Hematopoietic multipotent progenitor cell treated with erythropoietin and hydrocortisone succinate and interleukin-3 and kit ligand, for 17 days (in vitro differentiated cells): ENCODE measurements around the gene AGBL4.

Experiments
- DNase-seq: peaks from one replicate; pipeline ENCODE4 v3.0.0-alpha.2; 2015; ENCODE audit warnings: low spot score

AGBL4 gene

GRCh38 chr1:48644905-48645605, 1378.7 kb downstream of the AGBL4 start:
- no peak for DNase-seq

GRCh38 chr1:48644190-48644900, 1379.4 kb downstream of the AGBL4 start:
- no peak for DNase-seq

GRCh38 chr1:48643193-48643592, 1380.6 kb downstream of the AGBL4 start:
- DNase-seq: no peak

GRCh38 chr1:48640836-48641492, 1382.8 kb downstream of the AGBL4 start:
- no peak for DNase-seq

- DNase-seq: no peak
Measured at GRCh38 chr1:48629867-48630266, 1393.9 kb downstream of the AGBL4 start.

- DNase-seq: no peak
Measured at GRCh38 chr1:48627486-48627885, 1396.3 kb downstream of the AGBL4 start.

GRCh38 chr1:48619539-48619938, 1404.2 kb downstream of the AGBL4 start:
- no peak for DNase-seq

- no peak for DNase-seq
Measured at GRCh38 chr1:48617252-48617651, 1406.5 kb downstream of the AGBL4 start.

GRCh38 chr1:48616710-48617109, 1407.0 kb downstream of the AGBL4 start:
- DNase-seq: no peak

- no peak for DNase-seq
Measured at GRCh38 chr1:48611841-48612240, 1411.9 kb downstream of the AGBL4 start.

GRCh38 chr1:48610628-48611542, 1412.9 kb downstream of the AGBL4 start:
- no peak for DNase-seq

GRCh38 chr1:48608882-48609281, 1414.9 kb downstream of the AGBL4 start:
- DNase-seq: no peak

- DNase-seq: no peak
Measured at GRCh38 chr1:48603222-48603621, 1420.5 kb downstream of the AGBL4 start.

GRCh38 chr1:48602349-48602748, 1421.4 kb downstream of the AGBL4 start:
- DNase-seq: no peak

- DNase-seq: no peak
Measured at GRCh38 chr1:48600182-48600581, 1423.6 kb downstream of the AGBL4 start.

- no peak for DNase-seq
Measured at GRCh38 chr1:48597663-48598062, 1426.1 kb downstream of the AGBL4 start.

GRCh38 chr1:48596046-48596445, 1427.7 kb downstream of the AGBL4 start:
- DNase-seq: no peak

GRCh38 chr1:48595613-48596012, 1428.1 kb downstream of the AGBL4 start:
- DNase-seq: no peak

GRCh38 chr1:48592330-48592729, 1431.4 kb downstream of the AGBL4 start:
- DNase-seq: no peak

- DNase-seq: no peak
Measured at GRCh38 chr1:48591181-48591580, 1432.6 kb downstream of the AGBL4 start.

- DNase-seq: no peak
Measured at GRCh38 chr1:48588061-48588460, 1435.7 kb downstream of the AGBL4 start.

GRCh38 chr1:48582408-48582807, 1441.3 kb downstream of the AGBL4 start:
- DNase-seq: no peak
